ENCODE measurements around the gene PDE4D.
"Not testable (repeated sequence)": the region's sequence is repeated elsewhere in the genome, so short reads cannot be mapped to it uniquely, and the experiment has no call there.

The PDE4D gene

GRCh38 chr5:59575648-59576445 is 317.7 kb downstream of the PDE4D start:
- no peak for FAIRE-seq

DNA sequence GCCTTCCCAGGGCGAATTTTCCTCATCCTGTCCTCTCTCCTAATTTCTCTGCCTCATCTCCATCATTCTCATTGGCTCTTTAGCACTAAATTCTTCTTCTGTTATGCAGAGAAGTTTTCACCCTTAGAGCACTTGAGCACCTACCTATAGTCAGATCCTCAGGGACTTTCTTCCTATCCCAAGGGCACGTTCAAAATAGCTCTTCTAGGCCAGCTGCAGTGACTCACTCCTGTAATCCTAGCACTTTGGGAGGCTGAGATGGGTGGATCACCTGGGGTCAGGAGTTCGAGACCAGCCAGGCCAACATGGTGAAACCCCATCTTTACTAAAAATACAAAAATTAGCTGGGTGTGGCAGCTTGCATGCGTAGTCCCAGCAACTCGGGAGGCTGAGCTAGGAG is 320.0 kb downstream of the PDE4D start:
- FAIRE-seq, result not testable (repeated sequence)

DNA sequence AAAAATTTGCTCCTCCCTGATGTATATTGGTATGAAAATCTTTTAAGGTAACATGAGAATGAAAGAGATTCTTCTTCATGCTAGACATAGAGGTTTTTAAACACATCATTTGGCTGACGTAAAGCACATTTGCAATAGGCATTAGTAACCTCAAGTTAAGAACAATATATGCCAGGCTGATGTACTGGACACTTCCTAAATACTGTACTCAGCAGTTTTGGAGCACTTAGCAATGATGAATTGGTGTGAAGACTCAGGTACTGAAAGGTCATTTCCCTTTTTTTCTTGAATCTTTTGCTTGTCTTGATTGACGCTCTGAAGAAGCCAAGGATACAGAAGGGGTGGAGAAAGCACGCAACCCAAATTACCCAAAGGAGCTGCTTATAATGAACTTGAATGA is 322.5 kb downstream of the PDE4D start:
- FAIRE-seq, result no peak

DNA sequence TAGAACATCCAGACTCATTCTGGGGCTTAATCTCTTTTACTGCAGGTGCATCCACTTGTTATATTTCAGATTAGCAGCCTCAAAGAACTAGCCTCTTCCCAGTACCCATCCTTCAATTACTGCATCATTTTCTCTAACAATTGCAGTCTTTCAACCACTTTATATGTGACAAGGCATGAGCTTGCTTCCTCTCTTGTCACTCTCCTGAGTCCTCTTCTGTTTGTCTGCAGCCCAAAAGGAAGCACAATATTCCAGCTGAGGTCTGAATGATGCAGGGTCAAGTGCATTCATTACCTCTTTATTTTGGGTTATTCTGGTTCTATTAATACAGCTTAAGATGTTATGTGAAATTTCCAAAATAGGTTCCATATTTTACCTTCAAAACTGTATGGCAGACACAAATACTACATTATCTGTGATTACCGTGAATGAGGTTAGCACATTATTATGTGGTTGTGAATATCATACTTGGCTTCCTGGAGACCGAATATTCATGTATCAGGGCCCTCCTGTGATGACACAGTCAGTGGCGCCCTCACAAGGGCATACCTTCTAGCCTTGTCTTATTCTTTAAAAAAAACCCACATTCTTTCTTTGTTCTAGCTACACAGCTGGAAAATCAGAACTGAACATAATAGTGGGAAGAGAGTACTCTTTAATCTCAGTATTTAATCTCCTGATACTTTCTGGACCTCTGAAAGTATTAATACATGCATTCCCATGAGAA is 323.8 kb downstream of the PDE4D start:
- no peak for FAIRE-seq

DNA sequence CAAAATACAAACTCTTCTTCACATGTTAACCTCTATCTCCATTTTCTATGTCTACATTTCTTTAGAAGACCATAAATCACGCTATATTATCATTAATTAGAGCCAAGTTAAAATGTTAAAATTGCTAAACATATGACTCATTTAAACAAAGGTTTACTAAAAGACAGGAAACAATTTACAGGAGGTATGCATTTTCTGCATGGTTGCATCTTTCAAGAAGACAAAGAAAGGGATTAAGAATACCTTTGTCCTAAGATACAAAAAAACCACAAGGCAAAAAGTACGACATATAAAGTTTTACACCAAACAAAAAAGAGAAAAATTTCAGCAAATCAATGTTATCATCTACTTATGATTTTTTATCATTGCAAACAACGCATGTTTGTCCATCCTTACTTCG is 324.4 kb downstream of the PDE4D start:
- FAIRE-seq, result no peak

DNA sequence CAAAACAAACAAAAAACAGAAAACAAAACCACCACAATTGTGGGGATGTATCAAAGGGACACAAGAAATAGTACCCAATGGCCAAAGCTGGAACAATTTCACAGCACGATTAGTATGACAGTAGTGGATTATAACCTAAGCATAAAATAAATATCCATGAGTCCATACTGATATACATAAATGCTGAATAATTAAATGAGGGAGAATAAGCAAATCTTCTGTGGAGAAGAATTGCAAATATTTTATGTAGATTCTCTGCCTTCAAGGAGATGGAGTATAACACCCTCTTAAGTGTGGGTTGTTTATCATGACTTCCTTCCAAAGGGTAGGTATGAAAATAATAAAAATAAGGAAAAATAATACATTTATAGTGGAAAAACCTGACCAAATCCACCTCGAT is 325.4 kb downstream of the PDE4D start:
- FAIRE-seq, result no peak

GRCh38 chr5:59565551-59565950 is 328.0 kb downstream of the PDE4D start:
- FAIRE-seq, result no peak

DNA sequence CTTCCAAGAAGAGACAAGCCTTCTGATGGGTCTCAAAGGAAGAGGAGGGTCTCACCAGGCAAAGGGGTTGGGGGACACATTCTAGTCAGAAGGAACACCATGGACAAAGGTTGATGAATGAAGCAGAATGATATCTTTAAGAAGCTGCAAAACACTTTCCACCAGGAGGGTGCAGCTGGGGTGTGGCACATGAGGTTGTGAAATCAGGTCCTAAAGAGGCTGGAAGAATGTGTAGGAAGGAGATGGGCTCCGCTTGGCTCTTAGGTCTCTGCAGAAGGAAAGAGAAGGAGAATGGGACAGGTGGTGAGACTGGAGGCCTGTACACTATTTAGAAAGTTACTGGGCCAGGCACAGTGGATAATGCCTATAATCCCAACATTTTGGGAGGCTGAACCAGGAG is 328.6 kb downstream of the PDE4D start:
- no peak for FAIRE-seq

- no peak for FAIRE-seq
These were observed 330.7 kb downstream of the PDE4D start for GRCh38 chr5:59562756-59563389.

DNA sequence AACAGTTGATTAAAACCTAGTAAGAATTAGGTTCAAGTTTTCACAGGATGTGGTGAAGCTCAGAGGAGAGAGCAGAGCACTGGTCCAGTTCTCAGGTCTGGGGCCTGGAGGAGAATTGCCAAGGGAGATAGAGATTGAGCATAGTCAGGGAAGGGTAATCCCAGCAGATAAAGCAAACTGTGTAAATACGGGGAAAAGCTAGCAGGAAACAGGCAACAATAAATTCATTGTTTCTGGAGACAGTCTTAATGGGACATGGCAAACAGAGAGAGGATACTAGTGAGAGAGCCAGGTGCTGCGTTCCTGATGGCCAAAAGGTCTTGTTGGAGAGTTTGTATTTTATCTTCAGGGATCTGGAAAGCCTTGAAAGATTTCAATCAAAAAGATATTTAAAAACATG is 333.0 kb downstream of the PDE4D start:
- no peak for FAIRE-seq

GRCh38 chr5:59559847-59560246 is 333.7 kb downstream of the PDE4D start:
- no peak for FAIRE-seq

DNA sequence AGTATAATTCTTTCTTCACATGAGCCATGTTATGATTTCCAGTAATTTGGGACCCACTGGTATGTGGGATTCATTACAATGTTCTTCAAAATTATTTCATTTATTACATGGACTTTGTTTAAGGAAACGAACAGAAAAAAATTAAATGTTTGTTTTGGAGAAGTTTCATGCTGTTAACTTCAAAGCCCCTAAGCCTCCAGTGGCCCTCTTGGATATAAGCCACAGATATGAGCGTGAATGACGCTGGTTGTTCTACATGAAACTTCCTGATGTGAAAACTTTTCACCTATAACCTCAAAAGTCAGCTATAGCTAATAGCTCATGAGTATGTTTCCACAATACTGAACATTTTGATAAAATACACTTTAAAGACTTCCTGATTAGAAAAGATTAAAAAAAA is 334.2 kb downstream of the PDE4D start:
- no peak for FAIRE-seq

DNA sequence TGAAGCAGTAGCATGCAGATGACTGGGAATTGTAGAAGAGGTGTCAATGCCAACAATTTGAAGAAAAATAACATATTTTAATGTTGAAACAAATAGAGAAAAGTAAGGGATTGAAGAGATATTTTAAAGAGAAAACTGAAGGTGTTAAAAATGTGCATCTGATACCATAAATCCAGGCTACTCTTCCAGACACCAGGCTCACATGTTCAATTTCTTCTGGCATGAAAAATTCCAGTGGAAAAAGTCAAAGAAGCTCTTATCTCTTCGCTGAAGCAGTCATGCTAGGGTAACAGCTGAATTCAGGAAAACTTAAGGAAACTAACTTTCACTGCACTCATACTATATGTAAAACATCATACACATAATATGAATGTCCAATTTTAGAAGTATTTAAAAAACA is 335.0 kb downstream of the PDE4D start:
- no peak for FAIRE-seq

DNA sequence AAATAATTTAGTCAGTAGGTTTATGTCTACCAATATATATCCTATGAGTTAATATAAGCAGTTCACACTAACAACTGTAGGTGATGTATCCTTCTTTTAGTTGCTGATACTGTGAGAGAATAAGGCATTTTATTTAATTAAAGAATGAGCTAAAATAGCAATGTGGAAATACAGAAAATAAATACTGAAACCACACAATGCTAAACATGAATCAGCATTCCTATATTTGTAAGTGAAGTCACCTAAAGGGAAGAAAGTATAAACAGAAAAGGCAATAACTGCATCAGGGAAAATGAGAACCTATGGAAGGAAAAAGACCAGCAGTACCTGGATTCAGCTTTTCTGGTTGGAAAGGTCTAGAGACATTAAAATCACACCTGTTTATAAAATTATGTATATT is 336.0 kb downstream of the PDE4D start:
- FAIRE-seq, result no peak

DNA sequence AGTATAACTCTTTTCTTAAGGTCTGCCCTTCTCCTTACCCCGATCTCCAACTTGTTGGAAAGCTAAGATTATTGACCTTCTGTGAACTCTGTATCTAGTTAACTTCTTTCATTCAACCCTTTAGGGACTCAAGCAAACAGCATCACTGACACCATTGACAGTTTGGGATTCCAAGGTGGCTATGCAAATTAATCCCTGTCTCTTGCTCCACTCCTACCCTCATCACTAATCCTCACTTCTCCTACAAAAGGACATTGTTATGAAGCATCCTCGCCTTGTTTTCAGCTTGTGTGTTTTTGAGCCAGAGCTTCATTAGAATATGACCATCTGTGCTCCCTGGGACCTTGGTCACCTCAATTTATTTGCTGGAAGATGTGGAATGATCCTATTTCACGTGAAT is 337.9 kb downstream of the PDE4D start:
- no peak for FAIRE-seq

DNA sequence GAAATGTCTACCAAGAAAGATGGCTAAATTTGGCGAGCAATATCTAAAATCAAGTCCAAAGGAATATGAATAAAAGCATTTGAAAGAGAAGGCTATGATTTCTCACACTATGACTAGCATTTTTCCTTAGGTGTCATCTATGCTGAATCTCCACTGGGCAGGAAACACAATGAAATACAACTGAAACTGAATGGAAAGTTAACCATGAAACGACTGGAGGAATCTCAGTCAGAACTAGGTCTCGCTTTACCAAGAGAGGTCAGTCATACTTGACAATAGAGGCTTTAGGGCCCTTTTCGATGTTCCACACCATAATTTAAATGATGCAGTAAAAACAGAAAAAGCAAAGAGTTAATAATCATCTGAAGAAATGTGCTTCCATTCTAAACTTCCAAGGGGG is 339.0 kb downstream of the PDE4D start:
- no peak for FAIRE-seq

DNA sequence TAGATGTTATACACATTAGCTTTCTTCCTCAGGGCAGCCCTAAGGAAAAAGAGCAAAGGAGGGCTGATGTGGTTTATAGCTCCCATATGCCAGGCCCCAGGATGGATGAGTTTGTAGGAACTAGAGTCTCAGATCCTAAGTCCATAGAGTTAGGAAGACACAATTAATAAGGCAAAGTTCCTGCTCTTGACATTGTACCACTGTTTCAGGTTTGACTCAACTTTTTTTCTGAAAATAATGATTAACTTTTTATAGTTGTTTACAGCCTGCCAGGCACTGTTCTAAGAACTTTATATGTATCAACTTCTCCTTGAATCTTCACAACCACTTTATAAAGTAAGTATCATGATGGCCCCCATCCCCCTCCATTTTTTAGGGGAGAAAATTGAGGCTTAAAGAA is 339.5 kb downstream of the PDE4D start:
- FAIRE-seq, result no peak

DNA sequence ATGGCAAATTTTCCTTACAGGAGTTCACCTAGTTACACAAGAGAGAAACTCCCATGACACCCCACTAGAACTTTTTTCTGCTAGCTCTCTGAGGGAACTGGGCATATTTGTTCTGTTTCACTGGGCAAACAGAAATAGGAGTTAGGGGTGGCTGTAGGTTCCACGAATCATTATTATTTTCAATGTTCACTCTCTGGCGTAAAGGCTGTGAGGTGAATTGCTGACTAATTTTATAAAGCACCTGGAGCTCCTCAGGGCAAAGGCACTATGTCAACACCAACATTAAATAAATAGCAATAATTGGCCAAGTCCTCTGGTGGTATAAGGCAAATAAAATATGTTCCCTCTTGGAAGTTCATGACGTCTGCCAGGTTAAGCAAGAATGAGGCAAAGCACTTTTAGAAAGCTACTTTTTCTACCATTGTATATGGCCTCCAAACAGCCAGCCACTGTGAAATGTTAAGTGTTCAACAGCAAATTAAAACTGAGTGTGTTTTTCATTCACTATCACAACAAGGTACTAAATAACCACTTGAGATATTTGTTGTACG is 344.6 kb downstream of the PDE4D start:
- peak; percentile 97 for FAIRE-seq

- FAIRE-seq, result peak; percentile 74
These were observed 345.8 kb downstream of the PDE4D start for GRCh38 chr5:59547731-59548130.

- no peak for FAIRE-seq
These were observed 349.0 kb downstream of the PDE4D start for GRCh38 chr5:59544573-59544972.

GRCh38 chr5:59543821-59544442 is 349.6 kb downstream of the PDE4D start:
- no peak for FAIRE-seq

GRCh38 chr5:59542851-59543820 is 350.4 kb downstream of the PDE4D start:
- peak; percentile 97 for FAIRE-seq

Measured in islet of Langerhans (tissue), 1 donor.